Common myeloid progenitor, CD34-positive (primary cell): ENCODE measurements around the gene EIF2A.

ENCODE experiments used
- CTCF ChIA-PET: fragments of 350-600 bp; sonication (Branson Sonifier 250); formaldehyde crosslinking; loops from one replicate; lab custom pipeline; 2021; ENCODE audit warnings: antibody characterized with exemption; lab: Charles Lee
- POLR2A ChIA-PET: fragments of 350-600 bp; sonication (Branson Sonifier 250); formaldehyde crosslinking; loops from one replicate; lab custom pipeline; 2021; ENCODE audit warnings: antibody characterized with exemption; lab: Charles Lee
- DNase-seq, 3 donors: peaks; one replicate each; pipeline versions ENCODE4 v3.0.0 to v3.0.0-alpha.2; 2013
- H3K27ac ChIP-seq, 2 experiments: 1 replicate in 1 of 2; 2 replicates in 1 of 2; pipeline ENCODE4 v1.7.0; 2013; ENCODE audit warnings: inconsistent platforms in 2 of 2, low read length in 2 of 2, mild to moderate bottlenecking in 2 of 2, low read depth in 1 of 2, moderate library complexity in 1 of 2; ENCODE audit not compliant: severe bottlenecking in 2 of 2, insufficient read depth in 1 of 2, poor library complexity in 1 of 2
- H3K27me3 ChIP-seq, 5 experiments: replicated peaks in 2 of 5; 1 replicate in 3 of 5; 2 replicates in 2 of 5; pipeline versions ENCODE4 v1.6.1 to v1.7.0; 2013; ENCODE audit warnings: low read length in 4 of 5, mild to moderate bottlenecking in 2 of 5, moderate library complexity in 2 of 5, inconsistent platforms in 1 of 5; ENCODE audit not compliant: insufficient read depth in 5 of 5, control insufficient read depth in 4 of 5
- H3K36me3 ChIP-seq, 4 experiments: 1 replicate in 2 of 4; 2 replicates in 2 of 4; pipeline versions ENCODE4 v1.6.1 to v1.7.0; 2013; ENCODE audit warnings: low read length in 3 of 4, control low read depth in 1 of 4, mild to moderate bottlenecking in 1 of 4; ENCODE audit not compliant: control insufficient read depth in 4 of 4, insufficient read depth in 4 of 4
- H3K4me1 ChIP-seq, 4 experiments: 1 replicate in 3 of 4; 2 replicates in 1 of 4; pipeline versions ENCODE4 v1.6.1 to v1.7.1; 2013; ENCODE audit warnings: low read length in 3 of 4, mild to moderate bottlenecking in 3 of 4, control low read depth in 1 of 4, inconsistent platforms in 1 of 4, moderate library complexity in 1 of 4; ENCODE audit not compliant: control insufficient read depth in 4 of 4, insufficient read depth in 4 of 4; ENCODE audit errors: control extremely low read depth in 1 of 4
- H3K4me3 ChIP-seq, 7 experiments: 1 replicate in 4 of 7; 2 replicates in 3 of 7; pipeline versions ENCODE4 v1.5.1 to v1.7.0; 2013; ENCODE audit warnings: mild to moderate bottlenecking in 7 of 7, low read length in 6 of 7, moderate library complexity in 6 of 7, inconsistent platforms in 2 of 7, low read depth in 2 of 7, control low read depth in 1 of 7; ENCODE audit not compliant: insufficient read depth in 4 of 7, control insufficient read depth in 1 of 7; ENCODE audit errors: extremely low read depth in 1 of 7
- H3K9me3 ChIP-seq, 5 experiments: 1 replicate in 4 of 5; 2 replicates in 1 of 5; pipeline versions ENCODE4 v1.6.1 to v1.7.1; 2013; ENCODE audit warnings: low read length in 4 of 5, mild to moderate bottlenecking in 2 of 5, inconsistent platforms in 1 of 5, low read depth in 1 of 5, moderate library complexity in 1 of 5; ENCODE audit not compliant: control insufficient read depth in 4 of 5, insufficient read depth in 2 of 5; ENCODE audit errors: control extremely low read depth in 1 of 5
- WGBS: methylation state at CpG from one replicate; pipeline ENCODE4 v1.1.5; 2013; ENCODE audit not compliant: insufficient coverage; 5-methylcytosine and 5-hydroxymethylcytosine counted together

The EIF2A gene

GRCh38 chr3:150527464-150528255 lies 18.9 kb upstream of the EIF2A start:
- 88% methylated on average over 8 of the region's 10 CpGs for WGBS
- CTCF ChIA-PET, result interaction anchor here (0.8 to 2.0 kb wide), 8 partner anchors 10 to 337 kb away, joined by 3 to 7 read pairs (median 3); no protein-coding TSS in a partner anchor
- Histone ChIP-seq H3K4me3 (no peak overlapping the region), H3K27me3 (no peaks in the 10 kb centered on the region), H3K36me3 (no peaks in the 10 kb centered on the region), H3K4me1 (no peaks in the 10 kb centered on the region), H3K9me3 (no peaks in the 10 kb centered on the region), H3K27ac (no peak overlapping the region)
- DNase-seq, result no peak
- POLR2A ChIA-PET, result no interaction called here

GRCh38 chr3:150528354-150528797 lies 18.2 kb upstream of the EIF2A start:
- ChIA-PET POLR2A (no interaction called here), CTCF (interaction anchor here (0.7 to 2.0 kb wide), 8 partner anchors 15 to 343 kb away, joined by 3 to 5 read pairs (median 3); no protein-coding TSS in a partner anchor)
- Histone ChIP-seq H3K4me3 (no peak overlapping the region), H3K27ac (no peak overlapping the region), H3K36me3 (no peaks in the 10 kb centered on the region), H3K9me3 (no peaks in the 10 kb centered on the region), H3K4me1 (no peaks in the 10 kb centered on the region), H3K27me3 (no peaks in the 10 kb centered on the region)
- peak; percentile 44 to 64 (median 61) for DNase-seq
- WGBS, result no CpG with 5 or more reads among the region's 2 CpGs

- CTCF ChIA-PET, result no interaction called here
- H3K4me1 ChIP-seq, result no peaks in the 10 kb centered on the region
- H3K36me3 ChIP-seq, result no peaks in the 10 kb centered on the region
- H3K4me3 ChIP-seq, result no peak overlapping the region
- no peak overlapping the region for H3K27ac ChIP-seq
- no peaks in the 10 kb centered on the region for H3K9me3 ChIP-seq
- no peaks in the 10 kb centered on the region for H3K27me3 ChIP-seq
- DNase-seq, result no peak
- POLR2A ChIA-PET, result no interaction called here
Observed at GRCh38 chr3:150531775-150532174, 14.8 kb upstream of the EIF2A start.

GRCh38 chr3:150535204-150535603 lies 11.4 kb upstream of the EIF2A start:
- Histone ChIP-seq H3K4me3 (no peak overlapping the region), H3K4me1 (no peaks in the 10 kb centered on the region), H3K36me3 (no peaks in the 10 kb centered on the region), H3K9me3 (no peaks in the 10 kb centered on the region), H3K27ac (no peak overlapping the region), H3K27me3 (no peaks in the 10 kb centered on the region)
- POLR2A ChIA-PET, result no interaction called here
- 89% methylated on average over 4 of the region's 4 CpGs for WGBS
- DNase-seq, result no peak
- CTCF ChIA-PET, result interaction anchor here (1.3 kb wide), 1 partner anchor 8 kb away, joined by 5 read pairs; no protein-coding TSS in a partner anchor

GRCh38 chr3:150538324-150539208 lies 8.0 kb upstream of the EIF2A start:
- peaks cover 0 to 17% (median 3%) of the 10 kb centered on the region in 4 experiments for H3K36me3 ChIP-seq
- DNase-seq, result no peak
- H3K9me3 ChIP-seq, result no peaks in the 10 kb centered on the region
- CTCF ChIA-PET, result interaction anchor here (0.9 to 2.1 kb wide), 4 partner anchors 12 to 226 kb away, joined by 3 to 7 read pairs (median 4); no protein-coding TSS in a partner anchor
- no peak overlapping the region for H3K4me3 ChIP-seq
- H3K27me3 ChIP-seq, result no peaks in the 10 kb centered on the region
- WGBS, result 100% methylated on average over 8 of the region's 10 CpGs
- peaks cover 0 to 2% (median 0%) of the 10 kb centered on the region in 4 experiments for H3K4me1 ChIP-seq
- POLR2A ChIA-PET, result no interaction called here
- no peak overlapping the region for H3K27ac ChIP-seq

GRCh38 chr3:150540297-150540696 lies 6.3 kb upstream of the EIF2A start:
- no peaks in the 10 kb centered on the region for H3K9me3 ChIP-seq
- DNase-seq, result no peak
- CTCF ChIA-PET, result no interaction called here
- no peaks in the 10 kb centered on the region for H3K27me3 ChIP-seq
- WGBS, result 100% methylated on average over 2 of the region's 2 CpGs
- no peak overlapping the region for H3K4me3 ChIP-seq
- H3K4me1 ChIP-seq, result peaks cover 0 to 14% (median 12%) of the 10 kb centered on the region in 4 experiments
- H3K36me3 ChIP-seq, result peaks cover 3 to 26% (median 7%) of the 10 kb centered on the region in 4 experiments
- POLR2A ChIA-PET, result no interaction called here
- no peak overlapping the region for H3K27ac ChIP-seq
